NCI-H187 (cell line): ENCODE results near the gene ACSL3.
"Not testable (repeated sequence)": the region's sequence is repeated elsewhere in the genome, so short reads cannot be mapped to it uniquely, and the experiment has no call there.

Experiments
- DNase-seq, 2 experiments: peaks; one replicate each; lab custom pipeline; 2025; lab: John Stamatoyannopoulos, UW

ACSL3 gene

DNA sequence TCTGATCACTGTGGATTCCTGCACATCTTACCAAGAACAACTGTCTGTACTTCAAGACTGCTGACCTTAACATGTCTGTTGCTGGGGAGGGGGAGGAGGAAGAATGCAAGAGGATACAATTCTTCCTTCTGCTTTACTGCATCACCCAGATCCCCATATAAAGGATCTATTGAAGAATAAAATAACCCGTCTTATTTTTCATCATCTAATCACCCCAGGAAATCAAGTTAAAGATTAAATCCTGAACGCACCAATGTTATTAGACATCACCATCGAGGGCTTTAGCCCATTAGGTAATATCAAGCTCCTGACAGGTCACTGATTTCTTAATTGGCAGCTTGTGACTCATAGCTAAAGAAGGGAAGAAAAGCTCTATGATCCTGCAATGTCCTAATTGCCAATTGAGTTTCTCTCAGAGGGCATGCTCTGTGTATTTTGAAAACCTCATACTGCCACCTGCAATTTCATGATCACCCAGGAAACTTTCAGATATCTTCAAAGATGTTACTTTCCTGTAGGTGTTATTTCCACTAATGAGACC, 115.8 kb downstream of the ACSL3 start:
- DNase-seq, result no peak

DNA sequence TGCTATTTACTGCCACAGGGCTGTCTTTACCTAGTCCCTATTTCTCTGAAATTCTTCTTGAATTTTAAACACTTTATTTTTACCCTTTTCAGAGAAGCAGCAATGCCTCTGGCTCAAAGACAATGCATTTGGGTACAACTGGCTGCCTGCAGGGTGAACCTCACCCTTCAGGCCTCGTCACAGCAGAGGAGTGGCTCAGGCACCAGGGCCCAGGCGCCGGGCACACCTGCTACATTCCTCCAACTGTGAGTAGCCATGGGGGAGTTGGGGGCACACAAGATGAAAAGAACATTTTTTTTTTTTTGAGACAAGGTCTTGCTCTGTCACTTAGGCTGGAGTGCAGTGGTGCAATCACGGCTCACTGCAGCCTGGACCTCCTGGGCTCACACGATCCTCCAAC, 116.3 kb downstream of the ACSL3 start:
- DNase-seq, result no peak

DNA sequence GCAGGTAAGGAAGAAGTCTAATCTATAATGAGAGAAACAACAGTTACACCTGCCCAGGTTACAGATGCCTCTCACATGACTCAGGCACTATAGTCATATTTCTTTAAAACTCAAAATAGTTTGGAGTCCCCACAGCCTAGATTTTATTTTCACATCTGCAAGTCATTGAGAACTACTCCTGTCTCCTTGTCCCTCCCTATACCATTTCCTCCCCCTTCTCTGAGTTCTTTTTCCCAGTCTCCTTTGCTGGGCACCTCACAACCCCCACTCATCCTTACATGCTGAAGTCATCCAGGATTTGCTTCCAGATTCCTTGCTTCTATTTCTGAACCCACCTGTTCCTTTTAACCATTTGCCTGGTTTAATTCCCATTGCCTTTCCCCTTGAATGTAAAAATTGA, 118.0 kb downstream of the ACSL3 start:
- DNase-seq, result no peak

DNA sequence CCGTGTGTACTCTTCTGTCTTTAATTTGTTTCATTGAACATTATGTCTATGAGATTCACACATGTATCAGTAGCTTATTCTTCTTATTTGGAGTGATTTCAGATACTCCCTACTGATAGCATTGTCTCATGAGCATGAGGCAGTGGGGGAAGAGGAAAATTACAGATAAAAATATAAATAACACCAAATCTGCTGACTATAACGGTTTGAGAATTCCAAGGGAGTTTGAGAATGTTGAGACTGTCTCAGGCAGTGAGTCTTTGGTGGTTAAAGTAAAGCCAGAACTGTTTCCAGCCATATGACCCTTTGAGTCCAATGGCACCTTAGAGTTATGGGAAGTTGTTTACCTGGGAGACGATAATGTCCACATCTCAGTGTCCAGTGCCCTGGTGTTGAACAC, 118.6 kb downstream of the ACSL3 start:
- no peak for DNase-seq

DNA sequence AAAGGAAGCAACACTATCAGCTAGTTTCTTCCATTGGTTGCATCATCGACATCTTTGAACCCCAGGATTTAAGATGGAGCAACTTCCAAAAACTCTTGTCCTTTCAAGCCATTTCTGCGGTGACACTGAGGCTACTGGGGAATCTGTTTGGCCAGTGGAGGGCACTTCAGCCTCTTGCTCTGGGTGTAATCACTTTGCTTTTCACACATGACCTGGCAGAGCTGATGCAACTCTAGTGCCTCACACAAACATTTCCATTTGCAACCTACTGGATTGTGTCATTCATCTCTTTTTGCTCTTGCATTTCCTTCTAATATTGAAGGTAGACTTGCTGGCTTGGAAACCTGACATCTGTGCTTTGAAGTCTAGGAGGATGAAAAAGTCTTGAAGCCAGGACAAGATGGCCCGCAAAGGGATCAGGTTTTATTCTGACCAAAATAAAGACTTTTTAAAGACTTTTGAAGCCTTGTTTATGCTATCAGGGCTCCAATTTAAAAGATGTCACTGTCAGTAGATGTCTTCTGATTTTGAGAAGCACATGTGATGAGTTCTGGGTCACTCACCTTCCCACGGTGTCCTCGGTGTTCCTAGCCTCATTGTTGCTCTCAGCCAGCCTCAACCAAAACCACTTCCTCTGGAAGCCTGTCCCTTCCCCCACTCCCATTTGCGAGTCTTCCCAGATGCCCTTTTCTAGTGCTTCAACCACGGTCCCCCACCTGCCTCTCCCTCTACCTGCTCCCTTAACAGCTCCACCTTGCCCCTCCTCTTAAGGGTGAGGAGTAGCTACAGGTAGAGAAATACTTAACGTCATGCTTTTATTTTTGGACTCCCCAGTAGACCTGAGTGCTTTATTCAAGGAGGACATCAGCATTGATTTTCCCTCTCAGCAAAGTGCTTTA, 121.4 kb downstream of the ACSL3 start:
- peak; percentile 20 to 32 for DNase-seq

DNA sequence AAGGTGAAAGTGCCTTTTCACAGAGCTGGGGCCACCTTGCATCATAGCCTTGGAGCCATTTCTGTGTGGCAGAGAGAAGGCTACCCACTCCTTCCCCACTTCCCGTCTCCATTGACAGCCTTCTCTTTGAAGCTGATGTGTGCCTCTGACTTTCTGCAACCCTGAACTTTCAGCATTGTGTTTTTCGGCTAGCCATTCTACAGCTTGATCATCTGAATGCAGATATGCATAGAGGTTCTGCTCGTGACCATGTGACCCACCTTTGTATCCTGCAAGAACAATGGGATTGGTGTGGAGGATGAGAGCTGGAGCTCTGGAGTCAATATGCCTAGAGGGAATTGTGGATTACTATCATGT, 122.1 kb downstream of the ACSL3 start:
- no peak for DNase-seq

DNA sequence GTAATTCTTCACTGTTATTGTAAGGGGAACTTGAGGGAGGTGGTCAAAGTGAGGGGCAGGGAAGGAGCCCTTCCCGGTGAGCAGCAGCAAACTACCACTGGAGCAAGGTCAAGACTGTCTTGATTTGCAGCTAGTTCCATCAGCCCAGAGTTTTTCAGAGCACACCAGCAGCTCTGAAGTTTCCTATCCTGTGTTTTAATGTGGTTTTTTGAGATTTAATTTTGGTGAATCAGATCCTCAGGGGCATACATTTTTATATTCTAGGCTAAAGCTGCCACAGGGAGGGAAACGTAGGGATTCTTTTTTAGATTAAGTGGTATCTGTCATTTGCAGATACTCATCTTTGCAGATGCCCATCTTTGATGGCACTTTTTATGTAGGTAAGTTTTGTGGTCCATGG, 124.1 kb downstream of the ACSL3 start:
- DNase-seq, result no peak

DNA sequence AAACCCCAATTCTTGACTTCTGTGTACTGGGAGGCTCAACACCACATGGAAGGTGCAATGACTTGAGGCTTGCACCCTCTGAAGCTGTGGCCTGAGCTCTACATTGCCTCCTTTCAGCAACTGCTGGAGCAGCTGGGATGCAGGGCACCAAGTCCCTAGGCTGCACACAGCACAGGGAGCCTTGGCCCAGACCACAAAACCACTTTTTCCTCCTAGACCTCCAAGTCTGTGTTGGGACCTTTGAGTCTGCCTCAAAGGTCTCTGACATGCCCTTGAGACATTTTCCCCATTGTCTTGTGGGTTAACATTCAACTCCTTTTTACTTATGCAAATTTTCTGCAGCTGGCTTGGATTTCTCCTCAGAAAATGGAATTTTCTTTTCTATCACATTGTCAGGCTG, 128.6 kb downstream of the ACSL3 start:
- no peak for DNase-seq

DNA sequence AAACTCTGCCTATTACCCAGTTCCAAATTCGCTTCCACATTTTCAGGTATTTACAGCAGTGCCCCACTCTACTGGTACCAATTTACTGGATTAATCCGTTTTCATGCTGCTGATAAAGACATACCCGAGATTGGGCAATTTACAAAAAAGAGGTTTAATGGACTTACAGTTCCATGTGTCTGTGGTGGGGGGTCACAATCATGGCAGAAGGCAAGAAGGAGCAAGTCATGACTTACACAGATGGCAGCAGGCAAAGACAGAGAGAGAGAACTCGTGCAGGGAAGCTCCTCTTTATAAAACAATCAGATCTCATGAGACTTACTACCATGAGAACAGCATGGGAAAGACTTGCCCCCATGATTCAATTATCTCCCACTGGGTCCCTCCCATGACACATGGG, 129.4 kb downstream of the ACSL3 start:
- not testable (repeated sequence) for DNase-seq

DNA sequence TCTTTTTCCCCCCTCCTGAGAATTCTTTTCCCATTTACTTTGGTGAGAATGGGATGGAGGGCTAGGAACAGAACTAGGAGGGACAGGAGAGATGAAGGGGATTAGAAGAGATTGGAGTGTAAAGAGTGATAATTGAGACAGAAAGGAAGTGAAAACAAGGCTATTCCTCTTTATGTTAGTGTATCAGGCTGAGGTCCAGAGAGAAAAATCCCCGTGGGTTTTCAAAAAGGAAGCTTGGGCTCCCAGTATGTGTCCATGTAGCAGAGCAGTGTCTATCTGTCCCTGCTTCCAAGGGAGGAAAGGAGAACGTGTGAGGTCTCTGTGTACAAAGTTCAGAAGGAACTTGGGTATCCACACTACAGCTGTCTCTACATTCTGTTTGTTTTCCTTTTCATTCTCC, 131.3 kb downstream of the ACSL3 start:
- DNase-seq, result no peak
